ENCODE measurements around the gene ATP6V1E1. TPM values are rescaled to one million over a fixed set of nuclear protein-coding genes. Genes with fewer than 3 reads are reported as not detected.
A peak's percentile ranks its signal among the peaks of the same experiment; 100 is the strongest.

The ATP6V1E1 gene
- total and polyA plus RNA-seq, 2 of the 13 experiments (the other 11 are each of a cell fraction or from before 2014, with no cell fraction given): 69.3 to 90.9 TPM

GRCh38 chr22:17638432-17639246 lies 10.1 kb upstream of the ATP6V1E1 start, which contains the start of gene BCL2L13 (continued):
- TF ChIP-seq MXD4 (CRISPR knock-in tag; IDR thresholded peaks at IDR 0.05) (0 out of 2 replicates have a peak, but pooled peaks have one; percentile 11), FUBP1 (CRISPR knock-in tag; IDR thresholded peaks at IDR 0.05; ENCODE audit: borderline replicate concordance) (no peak), THAP8 (CRISPR knock-in tag; IDR thresholded peaks at IDR 0.05; ENCODE audit: borderline replicate concordance) (0 out of 2 replicates have a peak, but pooled peaks have one; percentile 23), ELF3 (CRISPR knock-in tag; IDR thresholded peaks at IDR 0.05) (peak; percentile 44; the same call in 1 of the 2 replicates), MTA1 (CRISPR knock-in tag; IDR thresholded peaks at IDR 0.05; ENCODE audit: borderline replicate concordance) (peak; percentile 67; the same call in 1 of the 2 replicates), CEBPZ (IDR thresholded peaks at IDR 0.05; ENCODE audit: low read length) (no peak), TMF1 (CRISPR knock-in tag; IDR thresholded peaks at IDR 0.05; ENCODE audit: low read depth) (no peak; the same call in 1 of the 2 replicates), SMC3 (IDR thresholded peaks at IDR 0.05; ENCODE audit: low read length) (no peak), SP1 (IDR thresholded peaks at IDR 0.05) (no peak), SP1 (CRISPR knock-in tag; IDR thresholded peaks at IDR 0.05) (peak; percentile 71), BRD4 (CRISPR knock-in tag; IDR thresholded peaks at IDR 0.05) (peak; percentile 75), PBX2 (CRISPR knock-in tag; IDR thresholded peaks at IDR 0.05) (no peak), ZNF234 (CRISPR knock-in tag; conservative IDR thresholded peaks at IDR 0.05) (no peak; the same call in 1 of the 2 replicates), HOXD1 (CRISPR knock-in tag; IDR thresholded peaks at IDR 0.05) (0 out of 2 replicates have a peak, but pooled peaks have one; percentile 52), ZNF883 (CRISPR knock-in tag; IDR thresholded peaks at IDR 0.05; ENCODE audit: not compliant biosample characterization) (peak; percentile 64), ZBTB37 (CRISPR knock-in tag; IDR thresholded peaks at IDR 0.05) (no peak; the same call in 1 of the 2 replicates)
- TF ChIP-seq, protein P1, sequence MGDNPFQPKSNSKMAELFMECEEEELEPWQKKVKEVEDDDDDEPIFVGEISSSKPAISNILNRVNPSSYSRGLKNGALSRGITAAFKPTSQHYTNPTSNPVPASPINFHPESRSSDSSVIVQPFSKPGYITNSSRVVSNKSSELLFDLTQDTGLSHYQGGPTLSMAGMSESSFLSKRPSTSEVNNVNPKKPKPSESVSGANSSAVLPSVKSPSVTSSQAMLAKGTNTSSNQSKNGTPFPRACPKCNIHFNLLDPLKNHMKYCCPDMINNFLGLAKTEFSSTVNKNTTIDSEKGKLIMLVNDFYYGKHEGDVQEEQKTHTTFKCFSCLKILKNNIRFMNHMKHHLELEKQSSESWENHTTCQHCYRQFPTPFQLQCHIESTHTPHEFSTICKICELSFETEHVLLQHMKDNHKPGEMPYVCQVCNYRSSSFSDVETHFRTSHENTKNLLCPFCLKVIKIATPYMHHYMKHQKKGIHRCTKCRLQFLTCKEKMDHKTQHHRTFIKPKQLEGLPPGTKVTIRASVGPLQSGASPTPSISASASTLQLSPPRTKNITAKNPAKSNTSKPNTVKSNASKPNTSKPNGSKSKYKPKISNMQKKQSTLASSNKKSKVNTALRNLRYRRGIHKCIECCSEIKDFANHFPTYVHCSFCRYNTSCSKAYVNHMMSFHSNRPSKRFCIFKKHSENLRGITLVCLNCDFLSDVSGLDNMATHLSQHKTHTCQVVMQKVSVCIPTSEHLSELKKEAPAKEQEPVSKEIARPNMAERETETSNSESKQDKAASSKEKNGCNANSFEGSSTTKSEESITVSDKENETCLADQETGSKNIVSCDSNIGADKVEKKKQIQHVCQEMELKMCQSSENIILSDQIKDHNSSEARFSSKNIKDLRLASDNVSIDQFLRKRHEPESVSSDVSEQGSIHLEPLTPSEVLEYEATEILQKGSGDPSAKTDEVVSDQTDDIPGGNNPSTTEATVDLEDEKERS (CRISPR knock-in tag; IDR thresholded peaks at IDR 0.05): no peak

Data from HepG2 (cell line).